ENCODE measurements around the gene SGCA. TPM values are rescaled to one million over a fixed set of nuclear protein-coding genes. Genes with fewer than 3 reads are reported as not detected.

Gene SGCA
- total and polyA plus RNA-seq, 2 of the 13 experiments (the other 11 are each of a cell fraction or from before 2014, with no cell fraction given), result not detected

DNA sequence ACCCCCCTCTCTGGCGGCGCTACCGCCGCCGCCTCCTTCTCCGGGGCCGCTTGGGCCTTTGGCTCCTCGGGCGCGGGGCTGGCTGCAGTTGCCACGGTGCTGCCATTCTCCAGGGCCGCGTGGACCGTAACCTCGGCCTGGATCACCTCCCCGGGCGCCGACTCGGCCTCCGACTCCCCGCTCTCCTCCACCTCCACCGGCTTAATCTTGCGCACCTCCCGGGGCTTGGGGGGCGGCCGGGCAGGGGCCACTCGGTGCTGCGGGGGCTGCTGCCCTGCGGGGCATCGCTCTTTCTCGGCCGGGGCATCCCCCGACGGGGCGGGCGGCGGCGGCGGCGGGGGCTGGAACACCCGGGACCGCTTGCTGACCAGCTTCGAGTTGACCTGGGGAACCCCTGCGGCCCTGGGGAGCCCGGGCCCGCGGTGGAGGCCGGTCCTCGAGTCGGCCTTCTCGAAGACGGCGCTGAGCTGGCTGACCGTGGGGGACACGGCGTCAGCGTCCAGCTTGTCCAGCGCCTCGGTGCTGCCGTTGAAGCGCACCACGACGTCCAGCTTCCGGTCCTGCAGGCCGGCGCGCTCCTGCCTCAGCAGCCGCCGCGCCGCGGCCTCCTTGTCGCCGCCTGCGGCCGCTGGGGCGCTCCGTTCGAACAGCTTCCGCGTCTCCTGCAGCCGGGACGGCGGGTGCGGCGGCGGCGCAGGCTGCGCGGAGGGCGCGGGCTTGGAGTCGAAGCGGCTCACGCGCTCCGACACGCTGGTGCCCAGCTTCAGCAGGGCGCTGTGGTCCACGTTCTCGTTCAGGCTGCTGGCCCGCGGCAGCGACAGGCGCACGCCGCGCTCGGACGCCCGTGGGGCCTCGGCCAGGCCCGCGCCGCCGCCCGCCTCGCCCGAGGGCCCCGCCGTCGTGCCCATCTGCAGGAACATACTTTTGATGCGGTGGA lies 16.1 kb upstream of the SGCA start (continued):
- TF ChIP-seq ZNF710 (CRISPR knock-in tag; IDR thresholded peaks at IDR 0.05; ENCODE audit: borderline replicate concordance) (0 out of 2 replicates have a peak, but pooled peaks have one; percentile 54), ATF7-NPFF (CRISPR knock-in tag; IDR thresholded peaks at IDR 0.05; ENCODE audit: low read depth) (peak; percentile 78; the same call in 1 of the 2 replicates), ZFP62 (CRISPR knock-in tag; IDR thresholded peaks at IDR 0.05) (no peak), SIN3B (IDR thresholded peaks at IDR 0.05; ENCODE audit: low read length) (no peak), ZNF839 (CRISPR knock-in tag; IDR thresholded peaks at IDR 0.05; ENCODE audit: borderline replicate concordance) (no peak), ZNF562 (CRISPR knock-in tag; IDR thresholded peaks at IDR 0.05; ENCODE audit: borderline replicate concordance) (no peak), ZNF230 (CRISPR knock-in tag; IDR thresholded peaks at IDR 0.05) (no peak), ZFP41 (CRISPR knock-in tag; IDR thresholded peaks at IDR 0.05; ENCODE audit: borderline replicate concordance) (no peak), THAP11 (CRISPR knock-in tag; IDR thresholded peaks at IDR 0.05) (peak; percentile 25; the same call in 1 of the 2 replicates), BORCS8-MEF2B (CRISPR knock-in tag; IDR thresholded peaks at IDR 0.05) (peak; percentile 29; the same call in 1 of the 2 replicates), SP2 (CRISPR knock-in tag; IDR thresholded peaks at IDR 0.05) (no peak), ZNF580 (CRISPR knock-in tag; IDR thresholded peaks at IDR 0.05; ENCODE audit: borderline replicate concordance, low read depth) (peak; percentile 8; the same call in 1 of the 2 replicates), CHCHD3 (CRISPR knock-in tag; IDR thresholded peaks at IDR 0.05) (peak; percentile 78; the same call in 1 of the 2 replicates), SMARCC2 (IDR thresholded peaks at IDR 0.05) (no peak), ZNF713 (CRISPR knock-in tag; IDR thresholded peaks at IDR 0.05) (no peak)
- TF ChIP-seq, protein P1, sequence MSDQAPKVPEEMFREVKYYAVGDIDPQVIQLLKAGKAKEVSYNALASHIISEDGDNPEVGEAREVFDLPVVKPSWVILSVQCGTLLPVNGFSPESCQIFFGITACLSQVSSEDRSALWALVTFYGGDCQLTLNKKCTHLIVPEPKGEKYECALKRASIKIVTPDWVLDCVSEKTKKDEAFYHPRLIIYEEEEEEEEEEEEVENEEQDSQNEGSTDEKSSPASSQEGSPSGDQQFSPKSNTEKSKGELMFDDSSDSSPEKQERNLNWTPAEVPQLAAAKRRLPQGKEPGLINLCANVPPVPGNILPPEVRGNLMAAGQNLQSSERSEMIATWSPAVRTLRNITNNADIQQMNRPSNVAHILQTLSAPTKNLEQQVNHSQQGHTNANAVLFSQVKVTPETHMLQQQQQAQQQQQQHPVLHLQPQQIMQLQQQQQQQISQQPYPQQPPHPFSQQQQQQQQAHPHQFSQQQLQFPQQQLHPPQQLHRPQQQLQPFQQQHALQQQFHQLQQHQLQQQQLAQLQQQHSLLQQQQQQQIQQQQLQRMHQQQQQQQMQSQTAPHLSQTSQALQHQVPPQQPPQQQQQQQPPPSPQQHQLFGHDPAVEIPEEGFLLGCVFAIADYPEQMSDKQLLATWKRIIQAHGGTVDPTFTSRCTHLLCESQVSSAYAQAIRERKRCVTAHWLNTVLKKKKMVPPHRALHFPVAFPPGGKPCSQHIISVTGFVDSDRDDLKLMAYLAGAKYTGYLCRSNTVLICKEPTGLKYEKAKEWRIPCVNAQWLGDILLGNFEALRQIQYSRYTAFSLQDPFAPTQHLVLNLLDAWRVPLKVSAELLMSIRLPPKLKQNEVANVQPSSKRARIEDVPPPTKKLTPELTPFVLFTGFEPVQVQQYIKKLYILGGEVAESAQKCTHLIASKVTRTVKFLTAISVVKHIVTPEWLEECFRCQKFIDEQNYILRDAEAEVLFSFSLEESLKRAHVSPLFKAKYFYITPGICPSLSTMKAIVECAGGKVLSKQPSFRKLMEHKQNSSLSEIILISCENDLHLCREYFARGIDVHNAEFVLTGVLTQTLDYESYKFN (CRISPR knock-in tag; conservative IDR thresholded peaks at IDR 0.05), result no peak
- TF ChIP-seq, protein P2, sequence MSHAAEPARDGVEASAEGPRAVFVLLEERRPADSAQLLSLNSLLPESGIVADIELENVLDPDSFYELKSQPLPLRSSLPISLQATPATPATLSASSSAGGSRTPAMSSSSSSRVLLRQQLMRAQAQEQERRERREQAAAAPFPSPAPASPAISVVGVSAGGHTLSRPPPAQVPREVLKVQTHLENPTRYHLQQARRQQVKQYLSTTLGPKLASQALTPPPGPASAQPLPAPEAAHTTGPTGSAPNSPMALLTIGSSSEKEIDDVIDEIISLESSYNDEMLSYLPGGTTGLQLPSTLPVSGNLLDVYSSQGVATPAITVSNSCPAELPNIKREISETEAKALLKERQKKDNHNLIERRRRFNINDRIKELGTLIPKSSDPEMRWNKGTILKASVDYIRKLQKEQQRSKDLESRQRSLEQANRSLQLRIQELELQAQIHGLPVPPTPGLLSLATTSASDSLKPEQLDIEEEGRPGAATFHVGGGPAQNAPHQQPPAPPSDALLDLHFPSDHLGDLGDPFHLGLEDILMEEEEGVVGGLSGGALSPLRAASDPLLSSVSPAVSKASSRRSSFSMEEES (CRISPR knock-in tag; IDR thresholded peaks at IDR 0.05), result no peak
